ENCODE measurements around the gene CSMD2. TPM values are rescaled to one million over a fixed set of nuclear protein-coding genes. Genes with fewer than 3 reads are reported as not detected.

CSMD2 gene
- total and polyA plus RNA-seq, 12 donors: 0.35 to 5.1 (median 1.5) TPM

DNA sequence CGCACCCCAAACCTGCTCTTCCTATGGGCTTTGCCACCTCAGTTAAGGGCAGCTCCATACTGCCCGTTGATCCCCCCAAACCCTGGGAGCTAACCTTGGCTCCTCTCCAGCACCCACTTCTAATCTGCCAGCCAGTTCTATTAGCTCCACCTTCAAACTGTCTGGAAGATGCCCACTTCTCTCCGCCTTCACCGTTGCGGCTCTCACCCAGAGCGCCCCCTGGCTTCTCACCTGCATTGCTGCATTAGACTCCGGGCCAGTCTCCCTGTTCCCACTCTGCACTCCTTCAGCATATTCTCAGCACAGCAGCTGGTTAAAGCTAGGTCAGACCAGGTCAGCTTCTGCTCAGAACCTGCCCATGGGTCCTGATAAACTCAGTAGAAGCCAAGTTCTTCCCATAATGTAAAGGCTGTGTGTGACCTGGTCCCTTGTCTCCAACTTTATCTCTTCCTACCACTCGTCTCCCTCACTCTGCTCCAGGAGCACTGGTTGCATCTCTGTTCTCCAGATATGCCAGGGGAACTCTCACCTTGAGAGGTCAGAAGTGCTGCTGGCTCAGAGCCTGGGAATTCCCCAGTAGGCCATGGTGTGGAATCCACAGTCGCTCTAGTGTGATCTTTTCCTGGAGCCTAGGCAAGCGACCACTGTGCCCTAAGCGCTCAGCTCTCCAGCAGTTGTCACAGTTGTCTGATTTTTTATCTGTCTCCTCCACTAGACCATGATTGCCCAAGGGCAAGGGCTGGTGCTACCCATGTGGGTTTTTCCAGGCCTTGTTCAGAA is 150.9 kb downstream of the CSMD2 start:
- H3K4me1 ChIP-seq (replicated peaks in 1 of 2): no peaks in the 10 kb centered on the region
- H3K9me3 ChIP-seq (replicated peaks in 1 of 3): no peaks in the 10 kb centered on the region
- H3K36me3 ChIP-seq (replicated peaks in 1 of 2): no peaks in the 10 kb centered on the region
- H3K27ac ChIP-seq: no peak overlapping the region
- intact Hi-C loops (cut with DNase I): loop anchor here in 1 of 2 donors (10.0 kb wide), 1 partner anchor 279 kb away; no protein-coding TSS in a partner anchor
- DNase-seq: peak; percentile 26 to 56 (median 45)
- H3K4me3 ChIP-seq: no peak overlapping the region
- H3K27me3 ChIP-seq: no peaks in the 10 kb centered on the region
- no peak for TF ChIP-seq POLR2A (IDR thresholded peaks at IDR 0.05)
- TF ChIP-seq, protein P1, sequence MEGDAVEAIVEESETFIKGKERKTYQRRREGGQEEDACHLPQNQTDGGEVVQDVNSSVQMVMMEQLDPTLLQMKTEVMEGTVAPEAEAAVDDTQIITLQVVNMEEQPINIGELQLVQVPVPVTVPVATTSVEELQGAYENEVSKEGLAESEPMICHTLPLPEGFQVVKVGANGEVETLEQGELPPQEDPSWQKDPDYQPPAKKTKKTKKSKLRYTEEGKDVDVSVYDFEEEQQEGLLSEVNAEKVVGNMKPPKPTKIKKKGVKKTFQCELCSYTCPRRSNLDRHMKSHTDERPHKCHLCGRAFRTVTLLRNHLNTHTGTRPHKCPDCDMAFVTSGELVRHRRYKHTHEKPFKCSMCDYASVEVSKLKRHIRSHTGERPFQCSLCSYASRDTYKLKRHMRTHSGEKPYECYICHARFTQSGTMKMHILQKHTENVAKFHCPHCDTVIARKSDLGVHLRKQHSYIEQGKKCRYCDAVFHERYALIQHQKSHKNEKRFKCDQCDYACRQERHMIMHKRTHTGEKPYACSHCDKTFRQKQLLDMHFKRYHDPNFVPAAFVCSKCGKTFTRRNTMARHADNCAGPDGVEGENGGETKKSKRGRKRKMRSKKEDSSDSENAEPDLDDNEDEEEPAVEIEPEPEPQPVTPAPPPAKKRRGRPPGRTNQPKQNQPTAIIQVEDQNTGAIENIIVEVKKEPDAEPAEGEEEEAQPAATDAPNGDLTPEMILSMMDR (IDR thresholded peaks at IDR 0.05): peak; percentile 24 to 68 (median 57)
- 46 to 63% (median 56%) methylated on average over 9 to 11 of the region's 11 CpGs for WGBS, 4 donors

DNA sequence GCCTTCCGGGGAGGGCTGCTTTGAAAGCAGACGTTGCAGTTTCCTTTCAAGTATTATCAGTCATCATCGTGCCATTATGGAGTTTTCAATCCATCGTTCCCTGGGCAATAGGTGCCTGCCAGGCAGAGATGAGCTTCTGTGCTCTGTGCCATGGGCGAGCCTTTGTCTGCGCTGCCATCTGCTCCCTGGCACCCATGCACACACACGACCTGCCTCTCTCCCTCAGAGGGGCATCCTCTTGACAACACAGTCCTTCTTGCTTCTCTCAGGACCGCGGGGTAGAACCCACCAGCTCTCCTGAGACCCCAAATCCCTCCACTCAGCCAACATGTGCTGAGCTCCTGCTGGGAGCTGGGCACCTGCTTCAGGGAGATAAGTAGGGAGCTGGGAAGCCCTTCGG is 151.9 kb downstream of the CSMD2 start:
- H3K9me3 ChIP-seq (replicated peaks in 1 of 3): no peaks in the 10 kb centered on the region
- intact Hi-C loops (cut with DNase I): loop anchor here in 1 of 2 donors (10.0 kb wide), 1 partner anchor 278 kb away; no protein-coding TSS in a partner anchor
- WGBS, 4 donors: 66 to 82% (median 80%) methylated on average over 10 of the region's 10 CpGs
- no peak overlapping the region for H3K27ac ChIP-seq
- TF ChIP-seq POLR2A (IDR thresholded peaks at IDR 0.05): no peak
- TF ChIP-seq, protein P1 (IDR thresholded peaks at IDR 0.05): no peak
- no peak for DNase-seq
- H3K4me1 ChIP-seq (replicated peaks in 1 of 2): no peaks in the 10 kb centered on the region
- no peaks in the 10 kb centered on the region for H3K27me3 ChIP-seq
- H3K4me3 ChIP-seq: no peak overlapping the region
- H3K36me3 ChIP-seq (replicated peaks in 1 of 2): no peaks in the 10 kb centered on the region

DNA sequence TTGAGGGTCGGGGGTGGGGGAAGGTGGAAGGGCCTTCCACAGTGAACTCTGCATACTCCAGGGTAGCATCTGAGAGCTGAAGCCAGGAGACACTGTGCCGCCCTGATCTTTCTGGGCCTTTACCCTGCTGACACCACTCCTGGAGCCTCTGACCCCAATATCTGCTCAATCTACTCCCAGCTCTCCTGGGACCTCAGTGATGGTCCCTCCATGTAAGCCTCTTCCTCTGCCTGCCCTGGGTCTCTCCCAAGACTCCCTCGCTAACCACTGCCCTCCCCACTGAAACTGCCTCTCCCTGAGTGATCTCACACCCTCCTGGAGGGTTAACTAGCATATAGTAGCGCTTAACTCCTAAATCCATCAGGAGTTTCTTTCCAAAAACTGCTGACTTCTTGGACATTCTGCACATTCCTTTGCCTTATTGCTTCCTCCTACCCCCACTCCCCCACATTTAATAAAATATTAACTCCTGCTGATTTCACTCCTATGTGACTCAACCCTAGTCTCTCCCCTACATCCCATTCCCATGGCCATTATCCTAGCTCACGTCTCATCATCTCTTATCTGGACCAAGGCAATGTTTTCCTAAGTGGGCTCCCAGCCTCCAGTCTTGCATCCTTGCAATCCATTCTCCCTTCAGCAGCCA is 155.6 kb downstream of the CSMD2 start:
- no peak for DNase-seq
- no peaks in the 10 kb centered on the region for H3K4me1 ChIP-seq (replicated peaks in 1 of 2)
- H3K4me3 ChIP-seq: no peak overlapping the region
- H3K9me3 ChIP-seq (replicated peaks in 1 of 3): no peaks in the 10 kb centered on the region
- no peak for TF ChIP-seq POLR2A (IDR thresholded peaks at IDR 0.05)
- TF ChIP-seq, protein P1 (IDR thresholded peaks at IDR 0.05): no peak
- no peaks in the 10 kb centered on the region for H3K36me3 ChIP-seq (replicated peaks in 1 of 2)
- H3K27me3 ChIP-seq: no peaks in the 10 kb centered on the region
- no peak overlapping the region for H3K27ac ChIP-seq
- 80 to 91% (median 84%) methylated on average over 5 of the region's 5 CpGs for WGBS, 4 donors
- intact Hi-C loops (cut with DNase I): no loop called here

DNA sequence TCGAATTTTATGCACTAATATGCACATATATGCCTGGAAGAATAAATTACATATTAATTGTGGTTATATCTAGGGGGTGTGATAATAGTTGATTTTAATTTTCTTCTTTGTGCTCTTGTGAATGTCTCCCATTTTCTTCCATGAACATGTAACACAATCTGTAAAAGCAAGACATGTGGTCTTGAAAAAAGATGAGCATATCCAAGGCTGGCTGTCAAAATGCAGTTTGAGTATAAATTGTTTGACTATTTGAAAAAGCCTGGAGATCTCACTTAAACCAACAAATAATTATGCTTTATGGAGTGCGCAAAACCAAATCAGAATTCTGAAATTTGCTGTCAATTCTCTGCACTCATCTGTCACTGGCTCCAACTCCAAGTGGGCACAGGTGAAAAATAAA is 157.3 kb downstream of the CSMD2 start:
- Histone ChIP-seq H3K9me3 (replicated peaks in 1 of 3) (no peaks in the 10 kb centered on the region), H3K4me3 (no peak overlapping the region), H3K27me3 (no peaks in the 10 kb centered on the region), H3K4me1 (replicated peaks in 1 of 2) (no peaks in the 10 kb centered on the region), H3K27ac (no peak overlapping the region), H3K36me3 (replicated peaks in 1 of 2) (no peaks in the 10 kb centered on the region)
- WGBS, 4 donors: 69 to 87% (median 83%) methylated on average over 2 of the region's 2 CpGs
- no peak for DNase-seq
- TF ChIP-seq, protein P1 (IDR thresholded peaks at IDR 0.05): no peak
- TF ChIP-seq POLR2A (IDR thresholded peaks at IDR 0.05): no peak
- intact Hi-C loops (cut with DNase I): no loop called here
